ENCODE data around the gene FLII. TPM values are rescaled to one million over a fixed set of nuclear protein-coding genes. Genes with fewer than 3 reads are reported as not detected.
A peak's percentile ranks its signal among the peaks of the same experiment; 100 is the strongest.

Gene FLII
- total RNA-seq, 1 donor from 2014 or later = 299 TPM

GRCh38 chr17:18248300-18248731, 10.2 kb downstream of the FLII start:
- intact Hi-C loops (cut with DNase I) = no loop called here
- DNase-seq (ENCODE audit: missing footprints) (no peak), ATAC-seq (peak; percentile 45)

DNA sequence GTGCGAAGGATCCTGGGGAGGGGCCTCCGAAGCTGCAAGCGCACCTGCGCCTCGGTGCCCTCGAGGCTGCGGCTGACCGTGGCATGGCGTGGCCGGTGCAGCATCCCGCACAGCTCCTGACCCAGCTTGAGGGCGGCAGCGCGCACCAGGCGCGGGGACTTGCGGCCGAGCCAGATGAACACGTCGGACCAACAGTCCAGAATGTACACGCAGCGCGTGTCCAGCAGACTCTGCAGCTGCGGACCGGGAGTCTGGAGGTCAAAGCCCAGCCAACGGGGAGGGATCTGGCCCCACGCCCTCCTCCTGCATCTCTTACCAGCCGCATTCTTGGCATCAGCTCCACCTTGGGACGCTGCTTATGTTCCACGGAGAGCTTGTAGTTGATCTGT, 10.9 kb downstream of the FLII start:
- ATAC-seq (peak; percentile 29), DNase-seq (ENCODE audit: missing footprints) (no peak)
- intact Hi-C loops (cut with DNase I) = no loop called here

- intact Hi-C loops (cut with DNase I) = no loop called here
- ATAC-seq (peak; percentile 24), DNase-seq (ENCODE audit: missing footprints) (no peak)
Observed at GRCh38 chr17:18246880-18247612, 11.5 kb downstream of the FLII start.

DNA sequence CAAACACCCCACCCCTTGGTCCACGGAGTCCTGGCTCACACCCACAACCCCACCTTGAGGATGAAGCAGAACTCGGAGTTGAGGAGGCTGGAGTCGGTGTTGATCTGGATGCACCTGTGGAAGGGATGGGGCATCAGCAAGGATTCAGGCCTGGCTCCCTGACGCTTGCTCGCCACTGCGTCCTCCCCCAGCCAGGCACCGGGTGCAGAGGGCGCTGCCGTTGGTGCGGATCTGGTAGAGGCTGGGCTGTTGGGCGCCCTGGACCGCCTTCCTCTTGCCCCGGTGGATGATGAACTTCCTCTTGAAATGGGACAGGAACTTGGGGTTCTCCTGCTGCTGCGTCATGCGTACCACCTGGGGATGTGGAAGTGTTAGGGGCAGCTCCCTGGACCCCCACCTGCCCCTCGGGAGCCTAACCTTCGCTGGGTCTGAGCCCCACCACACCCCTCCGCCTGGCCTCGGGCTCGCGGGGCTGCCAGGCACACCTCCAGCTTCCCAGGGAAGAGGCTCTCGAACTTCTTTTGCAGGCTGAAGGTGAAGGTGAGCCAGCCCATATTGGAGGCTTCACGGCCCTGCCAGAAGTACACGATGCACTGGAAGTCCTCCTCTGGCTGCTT, 12.3 kb downstream of the FLII start:
- no peak for ATAC-seq
- intact Hi-C loops (cut with DNase I) = no loop called here
- DNase-seq (ENCODE audit: missing footprints) = no peak

- ATAC-seq (no peak), DNase-seq (ENCODE audit: missing footprints) (no peak)
- intact Hi-C loops (cut with DNase I) = no loop called here
Observed at GRCh38 chr17:18245038-18245776, 13.3 kb downstream of the FLII start.

DNA sequence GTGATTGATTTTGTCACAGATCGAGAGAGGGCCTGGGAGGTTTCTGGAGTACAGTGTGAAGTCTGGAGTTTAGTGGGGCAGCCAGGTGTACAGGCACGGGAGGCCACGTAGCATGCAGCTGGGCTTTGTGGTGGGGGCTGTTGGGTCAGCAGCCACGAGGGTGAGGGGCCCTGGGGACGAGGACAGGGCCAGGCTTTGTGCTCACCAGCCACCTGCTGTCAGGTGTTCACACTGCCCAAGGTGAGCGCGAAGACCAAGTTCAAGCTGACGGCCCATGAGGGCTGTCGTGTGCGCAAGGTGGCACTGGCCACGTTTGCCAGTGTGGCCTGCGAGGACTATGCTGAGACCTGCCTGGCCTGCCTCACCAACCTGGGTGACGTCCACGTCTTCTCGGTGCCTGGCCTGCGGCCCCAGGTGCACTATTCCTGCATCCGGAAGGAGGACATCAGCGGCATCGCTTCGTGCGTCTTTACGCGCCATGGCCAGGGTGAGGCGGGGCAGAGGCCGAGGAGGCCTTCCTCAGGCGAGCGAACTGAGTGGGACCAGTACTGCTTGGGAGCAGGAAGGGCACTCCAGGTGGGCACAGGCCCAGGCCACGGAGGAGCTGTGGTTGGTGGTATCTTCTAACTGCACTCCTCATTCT, 17.2 kb downstream of the FLII start:
- DNase-seq (ENCODE audit: missing footprints) (no peak), ATAC-seq (no peak)
- intact Hi-C loops (cut with DNase I) = no loop called here

DNA sequence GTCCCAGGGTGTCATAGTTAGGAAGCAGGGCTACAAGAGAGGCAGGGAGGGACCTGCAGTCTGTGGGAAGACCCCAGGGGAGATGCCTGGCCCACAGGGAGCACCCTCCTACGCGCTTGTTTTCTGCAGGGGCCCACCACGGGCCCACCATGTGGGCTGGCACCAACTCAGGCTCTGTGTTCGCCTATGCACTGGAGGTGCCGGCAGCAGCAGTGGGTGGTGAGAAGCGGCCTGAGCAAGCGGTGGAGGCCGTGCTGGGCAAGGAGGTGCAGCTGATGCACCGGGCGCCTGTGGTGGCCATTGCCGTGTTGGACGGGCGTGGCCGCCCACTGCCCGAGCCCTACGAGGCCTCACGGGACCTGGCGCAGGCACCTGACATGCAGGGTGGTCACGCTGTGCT, 18.1 kb downstream of the FLII start:
- intact Hi-C loops (cut with DNase I) = no loop called here
- no peak for DNase-seq (ENCODE audit: missing footprints)
- ATAC-seq = no peak

DNA sequence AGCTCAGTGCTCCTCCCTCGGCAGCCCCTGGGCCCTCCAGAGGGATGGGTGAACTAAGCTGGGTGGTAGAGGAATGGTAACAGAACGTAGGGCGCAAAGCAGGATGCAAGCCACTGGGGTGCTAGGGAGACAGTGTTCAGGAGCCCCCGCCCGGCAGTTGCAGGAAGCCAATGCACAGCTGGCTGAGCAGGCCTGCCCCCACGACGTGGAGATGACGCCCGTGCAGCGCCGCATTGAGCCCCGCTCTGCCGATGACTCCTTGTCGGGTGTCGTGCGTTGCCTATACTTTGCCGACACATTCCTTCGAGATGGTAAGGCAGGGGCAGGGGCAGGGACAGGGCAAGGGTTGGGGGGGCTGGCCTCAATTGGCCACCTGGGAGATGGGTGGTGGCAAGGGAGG, 20.2 kb downstream of the FLII start:
- intact Hi-C loops (cut with DNase I) = no loop called here
- ATAC-seq (no peak), DNase-seq (ENCODE audit: missing footprints) (no peak)

DNA sequence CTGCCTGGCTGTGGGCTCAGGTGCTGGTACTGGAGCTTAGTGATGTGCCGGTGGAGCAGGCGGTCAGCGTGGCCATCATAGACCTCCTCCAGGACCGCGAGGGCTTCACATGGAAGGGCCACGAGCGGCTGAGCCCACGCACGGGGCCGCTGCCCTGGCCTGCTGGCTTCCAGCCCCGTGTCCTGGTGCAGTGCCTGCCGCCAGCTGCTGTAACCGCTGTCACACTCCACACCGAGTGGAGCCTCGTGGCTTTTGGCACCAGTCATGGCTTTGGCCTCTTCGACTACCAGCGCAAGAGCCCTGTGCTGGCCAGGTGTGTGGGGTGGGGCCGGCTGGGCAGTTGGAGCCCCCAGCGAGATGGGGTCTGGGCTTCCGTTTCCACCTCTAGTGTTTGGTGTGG, 21.1 kb downstream of the FLII start:
- intact Hi-C loops (cut with DNase I) = no loop called here
- DNase-seq (ENCODE audit: missing footprints) (no peak), ATAC-seq (no peak)

DNA sequence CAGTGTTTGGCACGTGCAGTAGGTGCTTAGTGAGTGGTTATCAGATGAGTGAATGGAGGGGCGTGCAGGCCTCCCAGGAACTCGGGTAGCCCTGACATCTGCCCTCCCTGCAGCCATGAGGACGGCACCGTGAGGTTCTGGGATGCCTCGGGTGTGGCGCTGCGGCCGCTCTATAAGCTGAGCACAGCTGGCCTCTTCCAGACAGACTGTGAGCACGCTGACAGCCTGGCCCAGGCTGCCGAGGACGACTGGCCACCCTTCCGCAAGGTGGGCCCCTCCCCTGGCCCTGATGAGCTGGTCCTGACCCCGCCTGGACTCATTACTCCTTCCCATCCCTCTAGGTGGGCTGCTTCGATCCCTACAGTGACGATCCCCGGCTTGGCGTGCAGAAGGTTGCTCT, 22.0 kb downstream of the FLII start:
- intact Hi-C loops (cut with DNase I) = no loop called here
- DNase-seq (ENCODE audit: missing footprints) (no peak), ATAC-seq (no peak)

DNA sequence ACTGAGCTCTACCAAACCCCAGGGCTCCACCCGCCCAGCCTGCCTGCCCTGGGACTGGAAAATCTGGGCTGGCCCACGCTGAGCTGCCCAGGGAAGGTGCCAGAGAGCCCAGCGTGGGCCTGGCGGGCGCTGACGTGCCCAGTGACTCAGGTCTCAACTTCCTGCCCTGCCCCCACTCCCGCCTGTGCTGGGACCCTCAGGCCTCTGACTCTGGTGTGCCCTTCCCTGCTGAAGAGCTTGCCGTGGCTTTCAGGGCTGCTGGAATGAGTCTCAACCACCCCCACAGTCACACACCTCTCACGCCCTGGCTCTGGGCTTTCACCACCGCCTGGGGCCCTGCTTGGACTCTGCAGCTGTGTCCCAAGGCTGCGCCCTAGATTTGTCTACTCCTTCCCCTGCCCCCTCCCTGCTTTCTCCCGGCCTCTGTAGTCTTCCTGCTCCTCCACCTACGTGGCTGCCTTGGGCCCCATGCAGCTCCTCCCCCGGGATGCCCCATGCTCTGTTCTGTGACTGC, 22.7 kb downstream of the FLII start:
- no peak for ATAC-seq
- intact Hi-C loops (cut with DNase I) = no loop called here
- no peak for DNase-seq (ENCODE audit: missing footprints)

- intact Hi-C loops (cut with DNase I) = no loop called here
- DNase-seq (ENCODE audit: missing footprints) (no peak), ATAC-seq (no peak)
Observed at GRCh38 chr17:18234853-18235380, 23.6 kb downstream of the FLII start.

GRCh38 chr17:18233803-18234518, 24.6 kb downstream of the FLII start:
- ATAC-seq = no peak
- intact Hi-C loops (cut with DNase I) = no loop called here
- DNase-seq (ENCODE audit: missing footprints) = no peak

- ATAC-seq (no peak), DNase-seq (ENCODE audit: missing footprints) (peak; percentile 9)
- intact Hi-C loops (cut with DNase I) = no loop called here
Observed at GRCh38 chr17:18231164-18231563, 27.4 kb downstream of the FLII start.

DNA sequence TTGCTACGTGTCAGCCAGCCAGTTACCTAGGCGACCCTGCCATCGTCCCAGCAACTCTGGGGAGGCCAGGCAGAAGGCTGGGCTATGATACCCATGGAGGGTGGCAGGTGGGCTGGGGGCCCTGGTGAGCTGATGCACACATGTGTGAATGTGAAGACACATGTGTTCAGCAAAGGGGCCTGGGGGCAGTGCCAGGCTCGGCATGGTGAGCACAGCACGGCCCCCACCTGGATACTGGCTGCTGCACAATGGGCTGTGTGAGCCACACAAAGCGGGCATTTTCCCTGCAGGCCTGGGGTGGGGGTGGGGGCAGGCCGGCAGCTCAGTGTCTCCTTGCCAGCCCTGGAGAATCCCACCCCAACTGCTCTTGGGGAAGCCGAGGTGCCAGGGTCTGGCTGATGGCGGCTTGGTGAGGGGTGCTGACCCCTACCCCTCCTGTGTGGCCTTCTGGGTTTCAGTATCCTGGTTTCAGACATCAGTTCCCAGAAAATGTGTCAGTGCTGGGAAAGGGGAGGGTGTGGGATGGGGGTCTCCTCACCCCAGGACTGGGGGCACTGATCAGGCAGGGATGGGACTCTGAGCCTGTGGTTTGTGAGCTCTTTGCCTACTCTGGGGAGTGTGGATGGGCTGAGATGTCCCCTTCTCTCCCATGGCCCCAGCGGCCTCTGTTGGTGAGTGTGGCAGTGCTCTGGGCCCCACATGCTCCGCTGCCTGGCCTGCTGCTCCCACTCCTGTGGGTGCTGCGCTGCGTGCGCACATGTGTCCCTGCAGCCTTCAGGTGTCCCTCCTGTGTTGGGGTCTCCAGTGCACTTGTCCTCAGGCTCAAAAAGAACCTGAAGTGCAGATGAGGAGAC, 28.0 kb downstream of the FLII start:
- DNase-seq (ENCODE audit: missing footprints) (peak; percentile 44), ATAC-seq (no peak)
- intact Hi-C loops (cut with DNase I) = no loop called here

DNA sequence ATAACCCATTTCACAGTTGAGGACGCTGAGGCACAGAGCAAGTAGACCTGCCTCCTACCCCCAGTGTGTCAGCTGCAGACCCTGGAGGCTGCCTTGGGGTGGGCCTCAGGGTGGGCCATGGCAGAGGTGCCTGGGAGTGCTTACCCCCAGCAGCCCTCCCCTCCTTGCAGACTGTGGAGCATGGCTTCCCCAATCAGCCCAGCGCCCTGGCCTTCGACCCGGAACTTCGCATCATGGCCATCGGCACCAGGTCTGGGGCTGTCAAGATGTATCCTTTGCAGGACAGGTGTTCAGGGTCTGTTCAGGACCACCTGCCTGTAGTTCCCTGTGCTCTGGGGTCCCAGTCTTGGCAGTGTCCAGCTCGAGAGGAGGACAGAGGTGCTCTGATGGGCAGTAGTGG, 28.8 kb downstream of the FLII start:
- intact Hi-C loops (cut with DNase I) = no loop called here
- no peak for ATAC-seq
- peak; percentile 58 for DNase-seq (ENCODE audit: missing footprints)

GRCh38 chr17:18229254-18229653, 29.3 kb downstream of the FLII start:
- ATAC-seq (no peak), DNase-seq (ENCODE audit: missing footprints) (peak; percentile 23)
- intact Hi-C loops (cut with DNase I) = no loop called here

All from Right ventricle myocardium inferior (tissue), 1 donor.